Measurements from ENCODE around the gene CLDN18.

The CLDN18 gene

DNA sequence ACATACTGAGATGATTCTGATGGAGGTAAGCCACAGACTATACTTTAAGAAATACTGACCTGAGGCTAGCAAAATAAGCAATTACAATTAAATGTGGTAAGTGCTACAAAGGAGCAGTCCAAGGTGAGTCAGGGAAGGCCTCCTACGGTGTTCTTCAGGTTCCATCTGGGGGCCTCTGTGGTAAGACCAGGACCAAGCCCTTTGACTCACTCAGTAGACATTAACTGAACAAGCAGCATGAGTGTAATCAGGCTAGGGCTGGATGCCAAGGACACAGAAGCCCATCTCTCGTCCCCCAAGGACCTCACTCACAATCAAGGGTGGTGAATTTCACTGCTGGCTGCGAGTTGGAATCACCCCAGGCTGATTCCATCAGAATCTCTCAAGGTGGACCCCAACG lies 68.1 kb downstream of the CLDN18 start:
- TF ChIP-seq EZH2phosphoT487 (IDR thresholded peaks at IDR 0.05; ENCODE audit: low read length) (no peak), EZH2 (optimal IDR thresholded peaks at IDR 0.05; ENCODE audit: low read depth, low read length) (no peak)
- TF ChIP-seq, protein P1, sequence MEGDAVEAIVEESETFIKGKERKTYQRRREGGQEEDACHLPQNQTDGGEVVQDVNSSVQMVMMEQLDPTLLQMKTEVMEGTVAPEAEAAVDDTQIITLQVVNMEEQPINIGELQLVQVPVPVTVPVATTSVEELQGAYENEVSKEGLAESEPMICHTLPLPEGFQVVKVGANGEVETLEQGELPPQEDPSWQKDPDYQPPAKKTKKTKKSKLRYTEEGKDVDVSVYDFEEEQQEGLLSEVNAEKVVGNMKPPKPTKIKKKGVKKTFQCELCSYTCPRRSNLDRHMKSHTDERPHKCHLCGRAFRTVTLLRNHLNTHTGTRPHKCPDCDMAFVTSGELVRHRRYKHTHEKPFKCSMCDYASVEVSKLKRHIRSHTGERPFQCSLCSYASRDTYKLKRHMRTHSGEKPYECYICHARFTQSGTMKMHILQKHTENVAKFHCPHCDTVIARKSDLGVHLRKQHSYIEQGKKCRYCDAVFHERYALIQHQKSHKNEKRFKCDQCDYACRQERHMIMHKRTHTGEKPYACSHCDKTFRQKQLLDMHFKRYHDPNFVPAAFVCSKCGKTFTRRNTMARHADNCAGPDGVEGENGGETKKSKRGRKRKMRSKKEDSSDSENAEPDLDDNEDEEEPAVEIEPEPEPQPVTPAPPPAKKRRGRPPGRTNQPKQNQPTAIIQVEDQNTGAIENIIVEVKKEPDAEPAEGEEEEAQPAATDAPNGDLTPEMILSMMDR (IDR thresholded peaks at IDR 0.05; ENCODE audit: low read length): no peak
- Histone ChIP-seq H4K20me1 (ENCODE audit: insufficient read depth, low read length) (no peaks in the 10 kb centered on the region), H3K27me3 (replicated peaks; ENCODE audit: insufficient read depth, low read length) (peaks cover 20% of the 10 kb centered on the region; the same call in 1 of the 2 replicates), H3K9me3 (replicated peaks; ENCODE audit: insufficient read depth, low read length) (no peaks in the 10 kb centered on the region), H3K4me3 (ENCODE audit: low read length) (no peak overlapping the region), H3K79me2 (ENCODE audit: low read length) (no peaks in the 10 kb centered on the region), H3K27ac (ENCODE audit: low read length) (no peak overlapping the region), H3F3A (ENCODE audit: insufficient read depth, low read length) (peaks cover 18% of the 10 kb centered on the region), H3K9me2 (replicated peaks; ENCODE audit: insufficient read depth, low read length) (no peaks in the 10 kb centered on the region), H3K36me3 (replicated peaks; ENCODE audit: insufficient read depth, low read length) (no peaks in the 10 kb centered on the region), H3K4me2 (ENCODE audit: low read depth, low read length) (no peak overlapping the region), H3K4me1 (ENCODE audit: low read length) (peaks cover 17% of the 10 kb centered on the region), H2AFZ (ENCODE audit: low read length) (no peak overlapping the region), H3K9ac (ENCODE audit: low read length) (no peak overlapping the region)
- DNase-seq: no peak

DNA sequence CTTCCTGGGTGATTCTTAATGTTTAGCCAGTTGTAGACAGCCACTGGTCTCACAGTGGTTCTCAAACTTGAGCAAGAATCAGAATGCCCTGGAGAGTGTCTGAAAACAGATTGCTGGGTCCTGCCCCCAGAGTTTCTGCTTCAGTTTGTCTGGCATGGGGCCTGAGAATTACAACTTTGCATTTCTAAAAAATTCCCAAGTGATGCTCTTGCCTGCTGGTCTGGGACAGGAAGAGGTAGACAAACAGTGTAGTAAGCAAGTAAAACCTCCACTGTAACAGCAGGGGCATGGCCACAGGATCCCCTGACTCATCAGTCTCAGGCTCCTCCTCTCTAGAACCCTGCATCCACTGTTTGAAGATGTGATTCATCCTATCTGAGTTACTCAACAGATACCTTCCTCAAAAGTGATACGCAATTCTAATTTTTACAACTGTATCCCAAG lies 69.0 kb downstream of the CLDN18 start:
- Histone ChIP-seq H2AFZ (ENCODE audit: low read length) (no peak overlapping the region), H3K27me3 (replicated peaks; ENCODE audit: insufficient read depth, low read length) (peaks cover 23% of the 10 kb centered on the region), H3K4me2 (ENCODE audit: low read depth, low read length) (no peak overlapping the region), H3K4me1 (ENCODE audit: low read length) (peaks cover 25% of the 10 kb centered on the region), H4K20me1 (ENCODE audit: insufficient read depth, low read length) (no peaks in the 10 kb centered on the region), H3K9me3 (replicated peaks; ENCODE audit: insufficient read depth, low read length) (no peaks in the 10 kb centered on the region), H3K4me3 (ENCODE audit: low read length) (no peak overlapping the region), H3K9me2 (replicated peaks; ENCODE audit: insufficient read depth, low read length) (no peaks in the 10 kb centered on the region), H3K9ac (ENCODE audit: low read length) (no peak overlapping the region), H3K27ac (ENCODE audit: low read length) (no peak overlapping the region), H3K79me2 (ENCODE audit: low read length) (no peaks in the 10 kb centered on the region), H3F3A (ENCODE audit: insufficient read depth, low read length) (peaks cover 20% of the 10 kb centered on the region), H3K36me3 (replicated peaks; ENCODE audit: insufficient read depth, low read length) (no peaks in the 10 kb centered on the region)
- DNase-seq: no peak
- TF ChIP-seq, protein P1 (IDR thresholded peaks at IDR 0.05; ENCODE audit: low read length): no peak
- TF ChIP-seq EZH2 (optimal IDR thresholded peaks at IDR 0.05; ENCODE audit: low read depth, low read length) (no peak), EZH2phosphoT487 (IDR thresholded peaks at IDR 0.05; ENCODE audit: low read length) (no peak)

DNA sequence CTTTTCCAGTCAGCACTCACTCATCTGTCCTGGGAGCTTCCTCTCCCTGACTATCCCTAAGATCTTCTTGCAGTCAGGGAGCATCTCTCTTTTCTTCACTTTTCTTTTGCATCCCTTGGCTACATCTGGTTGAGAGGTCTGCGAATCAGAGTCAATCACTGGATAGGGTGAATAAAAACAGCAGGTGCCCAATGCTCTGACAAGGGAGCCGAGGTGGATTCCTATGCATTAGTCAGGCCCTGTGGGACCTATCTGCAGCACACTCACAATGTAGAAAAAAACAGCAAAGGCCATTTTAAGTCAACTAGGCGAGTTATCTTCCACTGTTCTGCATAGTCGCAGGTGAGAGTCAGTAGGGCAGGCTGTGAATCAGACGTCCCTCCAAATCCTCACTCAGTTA lies 69.9 kb downstream of the CLDN18 start:
- Histone ChIP-seq H3K4me3 (ENCODE audit: low read length) (no peak overlapping the region), H3K27me3 (replicated peaks; ENCODE audit: insufficient read depth, low read length) (peaks cover 30% of the 10 kb centered on the region), H3K79me2 (ENCODE audit: low read length) (no peaks in the 10 kb centered on the region), H3K36me3 (replicated peaks; ENCODE audit: insufficient read depth, low read length) (no peaks in the 10 kb centered on the region), H3K4me1 (ENCODE audit: low read length) (peaks cover 26% of the 10 kb centered on the region), H3K9me3 (replicated peaks; ENCODE audit: insufficient read depth, low read length) (no peaks in the 10 kb centered on the region), H3K9ac (ENCODE audit: low read length) (no peak overlapping the region), H3K9me2 (replicated peaks; ENCODE audit: insufficient read depth, low read length) (no peaks in the 10 kb centered on the region), H2AFZ (ENCODE audit: low read length) (no peak overlapping the region), H3K4me2 (ENCODE audit: low read depth, low read length) (no peak overlapping the region), H3F3A (ENCODE audit: insufficient read depth, low read length) (peaks cover 20% of the 10 kb centered on the region), H3K27ac (ENCODE audit: low read length) (no peak overlapping the region), H4K20me1 (ENCODE audit: insufficient read depth, low read length) (no peaks in the 10 kb centered on the region)
- TF ChIP-seq EZH2phosphoT487 (IDR thresholded peaks at IDR 0.05; ENCODE audit: low read length) (no peak), EZH2 (optimal IDR thresholded peaks at IDR 0.05; ENCODE audit: low read depth, low read length) (no peak)
- TF ChIP-seq, protein P1 (IDR thresholded peaks at IDR 0.05; ENCODE audit: low read length): no peak
- no peak for DNase-seq

All from MM.1S (cell line).